Sigmoid colon (tissue), 7 donors: ENCODE results near the gene COL23A1. TPM values are rescaled to one million over a fixed set of nuclear protein-coding genes. Genes with fewer than 3 reads are reported as not detected.

Experiments
- DNase-seq: peaks from one replicate; pipeline ENCODE4 v3.0.0-alpha.2; 2019
- H3K27ac ChIP-seq, 4 donors: fragments of 200-600 bp; sonication (generic); one replicate each; pipeline ENCODE4 v1.5.1; 2016 to 2019; ENCODE audit warnings: mild to moderate bottlenecking in 1 of 4
- H3K27me3 ChIP-seq, 3 donors: fragments of 200-600 bp; sonication (generic); one replicate each; pipeline ENCODE4 v1.5.1; 2019; ENCODE audit warnings: mild to moderate bottlenecking in 1 of 3
- H3K36me3 ChIP-seq, 4 donors: fragments of 200-600 bp; sonication (generic); one replicate each; pipeline ENCODE4 v1.5.1; 2016 to 2019
- H3K4me1 ChIP-seq, 4 donors: fragments of 200-600 bp; sonication (generic); one replicate each; pipeline ENCODE4 v1.5.1; 2017 to 2019
- H3K4me3 ChIP-seq, 4 donors: fragments of 200-600 bp; sonication (generic); one replicate each; pipeline ENCODE4 v1.5.1; 2017 to 2019; ENCODE audit warnings: mild to moderate bottlenecking in 2 of 4, moderate library complexity in 1 of 4
- H3K9me3 ChIP-seq, 4 donors: fragments of 200-600 bp in 3 of 4; sonication (generic) in 3 of 4; one replicate each; pipeline versions ENCODE4 v1.5.1 to v1.6.1; 2013 to 2019
- CTCF ChIP-seq, 4 experiments: fragments of 450-650 bp in 3 of 4; fragments of 200-600 bp in 1 of 4; IDR thresholded peaks; one replicate each; pipeline ENCODE4 v1.5.1; 2016 to 2019; ENCODE audit warnings: antibody characterized with exemption in 4 of 4, mild to moderate bottlenecking in 3 of 4, moderate library complexity in 2 of 4
- EP300 ChIP-seq, 4 donors: sonication (generic); formaldehyde crosslinking; IDR thresholded peaks; one replicate each; pipeline ENCODE4 v1.6.1; 2017; ENCODE audit warnings: antibody characterized with exemption in 4 of 4
- POLR2A ChIP-seq, 2 donors: fragments of 450-650 bp; IDR thresholded peaks; one replicate each; pipeline ENCODE4 v1.6.1; 2016; ENCODE audit warnings: antibody characterized with exemption in 2 of 2, mild to moderate bottlenecking in 2 of 2, moderate library complexity in 2 of 2
- POLR2AphosphoS5 ChIP-seq, 4 donors: sonication (generic); formaldehyde crosslinking; IDR thresholded peaks; one replicate each; pipeline ENCODE4 v1.6.1; 2017; ENCODE audit warnings: antibody characterized with exemption in 4 of 4
- WGBS, 2 donors: extraction: QIAGEN DNeasy Blood & Tissue Kit; methylation state at CpG; one replicate each; pipeline ENCODE4 v1.1.7; 2013; 5-methylcytosine and 5-hydroxymethylcytosine counted together
- intact Hi-C: fragments of 100-400 bp; cut with DNase I; formaldehyde crosslinking; loops from one replicate; pipeline ENCODE4 v1.15.1; 2023
- polyA plus RNA-seq, 3 donors: library from polyadenylated mRNA; stranded (reverse); fragments of 200-250 nt; gene quantifications; one replicate each; pipeline ENCODE4 v1.2.3, GENCODE V29; 2013
- total RNA-seq, 4 donors: library from RNA; depleted of rRNA; stranded (reverse); fragments of >200 nt; gene quantifications; one replicate each; pipeline ENCODE4 v1.1.0, GENCODE V29; 2016
- donor health status: healthy with polysubstance abuse.
- donor health status: Bipolar disorder and iron deficiency.
- donor health status: healthy.

Gene COL23A1
- total and polyA plus RNA-seq, 7 donors: 0.28 to 1.2 (median 0.57) TPM; not detected in 1

DNA sequence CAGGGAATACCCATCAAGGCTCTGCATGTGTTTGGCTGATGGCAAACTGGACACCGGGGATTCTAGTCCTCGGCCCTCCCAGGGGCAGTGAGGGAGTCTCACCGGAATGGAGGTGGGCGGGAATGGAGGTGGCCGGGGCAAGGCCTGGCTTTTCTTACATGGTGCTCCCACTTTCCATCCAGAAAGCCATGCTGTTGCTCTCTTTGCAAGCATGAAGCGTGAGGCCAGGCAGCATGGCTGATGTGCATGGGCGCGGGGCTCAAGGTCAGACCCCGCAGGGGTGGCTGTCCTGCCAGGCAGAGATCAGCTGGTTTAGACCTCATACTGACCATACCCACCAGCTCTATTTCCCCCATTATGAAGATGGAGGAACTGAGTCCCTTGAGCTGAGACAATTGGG lies 249.6 kb downstream of the COL23A1 start:
- 95 to 96% methylated on average over 9 of the region's 9 CpGs for WGBS, 2 donors
- DNase-seq: peak; percentile 48
- intact Hi-C loops: no loop called here

GRCh38 chr5:178340187-178340586 lies 250.0 kb downstream of the COL23A1 start:
- intact Hi-C loops: no loop called here
- no peaks in the 10 kb centered on the region for H3K36me3 ChIP-seq

More for the DNA sequence above, 249.6 kb downstream of the COL23A1 start:
- TF ChIP-seq EP300 (IDR thresholded peaks at IDR 0.05) (no peak), POLR2A (IDR thresholded peaks at IDR 0.05) (no peak), POLR2AphosphoS5 (IDR thresholded peaks at IDR 0.05) (no peak), CTCF (IDR thresholded peaks at IDR 0.05) (no peak)
- Histone ChIP-seq H3K27ac (no peak overlapping the region), H3K36me3 (no peaks in the 10 kb centered on the region), H3K27me3 (peaks cover 0 to 10% (median 4%) of the 10 kb centered on the region in 3 donors), H3K4me3 (no peak overlapping the region), H3K4me1 (no peaks in the 10 kb centered on the region), H3K9me3 (no peaks in the 10 kb centered on the region)

DNA sequence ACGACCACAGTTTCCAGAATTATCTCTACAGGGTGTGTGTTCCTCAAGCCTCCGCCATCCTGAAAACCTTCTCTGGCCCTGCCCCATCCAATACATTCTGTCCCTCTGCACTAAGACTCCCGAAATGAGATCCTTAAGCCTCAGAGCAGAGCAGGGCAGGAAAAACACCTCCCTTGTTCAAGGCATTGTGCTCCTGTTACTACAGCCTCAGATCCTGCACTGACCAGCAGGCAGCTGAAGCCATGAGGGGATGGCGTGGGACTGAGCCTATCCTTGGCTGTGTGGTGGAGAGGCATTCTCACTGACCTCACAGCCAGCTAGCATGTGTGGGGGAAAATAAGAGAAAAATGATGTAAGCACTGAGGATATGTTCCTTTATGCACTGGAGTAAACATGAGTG lies 250.9 kb downstream of the COL23A1 start:
- H3K4me3 ChIP-seq: no peak overlapping the region
- no peaks in the 10 kb centered on the region for H3K4me1 ChIP-seq
- WGBS, 2 donors: 73 to 88% methylated on average over 4 of the region's 4 CpGs
- intact Hi-C loops: no loop called here
- TF ChIP-seq EP300 (IDR thresholded peaks at IDR 0.05) (no peak), POLR2AphosphoS5 (IDR thresholded peaks at IDR 0.05) (no peak), CTCF (IDR thresholded peaks at IDR 0.05) (no peak), POLR2A (IDR thresholded peaks at IDR 0.05) (no peak)
- H3K27ac ChIP-seq: no peak overlapping the region
- DNase-seq: no peak
- no peaks in the 10 kb centered on the region for H3K9me3 ChIP-seq
- peaks cover 0 to 10% (median 4%) of the 10 kb centered on the region in 3 donors for H3K27me3 ChIP-seq
- H3K36me3 ChIP-seq: no peaks in the 10 kb centered on the region

More at GRCh38 chr5:178340187-178340586, 250.0 kb downstream of the COL23A1 start:
- H3K27me3 ChIP-seq: peaks cover 0 to 10% (median 4%) of the 10 kb centered on the region in 3 donors
- H3K4me3 ChIP-seq: no peak overlapping the region
- H3K4me1 ChIP-seq: no peaks in the 10 kb centered on the region
- 74 to 87% methylated on average over 7 of the region's 7 CpGs for WGBS, 2 donors
- no peaks in the 10 kb centered on the region for H3K9me3 ChIP-seq
- TF ChIP-seq CTCF (IDR thresholded peaks at IDR 0.05) (no peak), EP300 (IDR thresholded peaks at IDR 0.05) (no peak), POLR2A (IDR thresholded peaks at IDR 0.05) (no peak), POLR2AphosphoS5 (IDR thresholded peaks at IDR 0.05) (no peak)
- H3K27ac ChIP-seq: no peak overlapping the region
- peak; percentile 13 for DNase-seq

DNA sequence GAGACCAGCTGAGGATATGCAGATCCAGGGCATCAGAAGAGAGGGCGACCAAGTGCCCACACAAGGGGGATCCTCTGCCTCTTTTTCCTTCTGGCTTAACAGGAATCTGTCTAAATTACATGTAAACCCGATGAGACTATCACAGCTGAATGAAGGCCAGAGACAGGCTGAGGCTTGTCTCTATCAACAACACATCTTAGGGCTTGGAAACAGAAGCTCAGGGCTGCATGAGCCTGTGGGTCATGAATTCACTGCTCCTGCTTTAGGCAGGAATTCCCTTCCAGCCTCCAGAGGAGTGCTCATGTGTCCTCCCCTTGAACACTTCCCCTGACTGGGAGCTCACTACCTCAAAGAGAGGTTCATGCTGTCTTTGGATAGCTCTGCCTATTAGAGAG lies 251.4 kb downstream of the COL23A1 start:
- no peak for DNase-seq
- 63 to 82% methylated on average over 2 of the region's 2 CpGs for WGBS, 2 donors
- Histone ChIP-seq H3K4me3 (no peak overlapping the region), H3K27me3 (peaks cover 0 to 10% (median 4%) of the 10 kb centered on the region in 3 donors), H3K4me1 (no peaks in the 10 kb centered on the region), H3K9me3 (no peaks in the 10 kb centered on the region), H3K36me3 (no peaks in the 10 kb centered on the region), H3K27ac (no peak overlapping the region)
- intact Hi-C loops: no loop called here
- TF ChIP-seq POLR2A (IDR thresholded peaks at IDR 0.05) (no peak), CTCF (IDR thresholded peaks at IDR 0.05) (no peak), POLR2AphosphoS5 (IDR thresholded peaks at IDR 0.05) (no peak), EP300 (IDR thresholded peaks at IDR 0.05) (no peak)
